Lower lobe of right lung (tissue), 2 donors: ENCODE data around the gene KASH5. TPM values are rescaled to one million over a fixed set of nuclear protein-coding genes. Genes with fewer than 3 reads are reported as not detected.
"Not testable (repeated sequence)": the region's sequence is repeated elsewhere in the genome, so short reads cannot be mapped to it uniquely, and the experiment has no call there.

Source experiments
- ATAC-seq, 2 donors: fragments of 200-7000 bp; cut with Tn5 transposase; one replicate each; pipeline ENCODE4 v1.9.1; 2020 to 2022; ENCODE audit warnings: mild to moderate bottlenecking in 2 of 2, moderate library complexity in 2 of 2
- DNase-seq: peaks from one replicate; pipeline ENCODE4 v3.0.0-alpha.2; 2020
- H3K27ac ChIP-seq: fragments of 200-600 bp; one replicate; pipeline ENCODE4 v1.8.0; 2022
- H3K27me3 ChIP-seq: fragments of 200-600 bp; one replicate; pipeline ENCODE4 v1.8.0; 2022; ENCODE audit warnings: low read depth
- H3K36me3 ChIP-seq: fragments of 200-600 bp; one replicate; pipeline ENCODE4 v1.8.0; 2022; ENCODE audit warnings: mild to moderate bottlenecking
- H3K4me1 ChIP-seq: fragments of 200-600 bp; one replicate; pipeline ENCODE4 v1.8.0; 2022
- H3K4me3 ChIP-seq: fragments of 200-600 bp; one replicate; pipeline ENCODE4 v1.8.0; 2022; ENCODE audit warnings: mild to moderate bottlenecking
- H3K9me3 ChIP-seq: fragments of 200-600 bp; one replicate; pipeline ENCODE4 v1.8.0; 2022
- intact Hi-C: fragments of 100-400 bp; cut with DNase I; formaldehyde crosslinking; loops from one replicate; pipeline ENCODE4 v1.11.0; 2022
- total RNA-seq: library from RNA; stranded (reverse); fragmentation: NEBNext Ultra II Directional; extraction: Animal tissue kit (Norgen Biotek cat#: 25700); gene quantifications from one replicate; pipeline ENCODE4 v1.2.1, GENCODE V29; 2021
- TF ChIP-seq, protein P1 (sequence below): fragments of 200-600 bp; IDR thresholded peaks from one replicate; pipeline ENCODE4 v1.8.0; 2022; ENCODE audit warnings: antibody characterized with exemption, mild to moderate bottlenecking
- donor health status: DM: no; HTN: yes; CAD: no; lungs with severe emphysema.

The KASH5 gene
- total RNA-seq, 1 donor from 2014 or later: 3.1 TPM

DNA sequence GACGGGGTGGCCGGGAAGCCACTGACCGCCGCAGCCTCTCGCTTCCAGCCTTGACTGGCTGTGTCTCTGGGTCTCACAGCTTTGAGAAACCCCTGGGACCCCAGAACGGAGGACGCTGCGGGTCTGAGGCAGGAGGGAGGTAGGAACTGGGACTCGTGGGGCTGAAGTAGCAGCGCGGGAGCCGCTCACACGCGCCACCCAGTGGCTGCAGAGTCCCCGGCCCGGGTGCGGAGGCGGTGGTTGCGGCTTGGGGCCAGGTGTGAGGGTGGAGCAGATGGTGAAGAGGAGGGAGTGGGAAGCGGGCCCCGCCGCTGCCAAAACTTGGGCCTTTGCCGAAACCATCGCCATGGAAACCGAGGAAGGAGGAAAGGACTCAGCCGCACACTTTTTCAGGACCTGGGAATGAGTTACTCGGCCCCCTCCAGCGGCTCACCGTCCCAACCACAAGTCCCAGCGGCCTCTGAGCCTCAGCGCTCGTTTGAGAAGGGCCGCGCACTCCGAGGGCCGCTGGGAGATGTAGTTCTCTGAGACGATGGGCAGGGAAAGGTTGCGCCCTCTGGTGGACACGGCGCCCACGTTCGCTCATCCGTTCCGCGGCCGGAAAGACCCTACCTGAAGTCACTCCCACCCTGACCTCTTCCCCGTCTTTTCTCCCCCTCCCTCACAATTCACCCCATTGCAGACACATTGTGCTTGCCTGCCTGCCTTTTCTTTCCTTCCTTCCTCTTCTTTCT lies 55.5 kb downstream of the KASH5 start:
- ATAC-seq: peak; percentile 95
- no peaks in the 10 kb centered on the region for H3K9me3 ChIP-seq
- H3K4me3 ChIP-seq: peak overlapping the region; percentile 86
- H3K4me1 ChIP-seq: peaks cover 7% of the 10 kb centered on the region
- intact Hi-C loops: loop anchor here (10.0 kb wide), 1 partner anchor 49 kb away; no protein-coding TSS in a partner anchor
- peak; percentile 97 for DNase-seq
- H3K27ac ChIP-seq: peak overlapping the region; percentile 72
- H3K36me3 ChIP-seq: peaks cover 18% of the 10 kb centered on the region
- TF ChIP-seq, protein P1, sequence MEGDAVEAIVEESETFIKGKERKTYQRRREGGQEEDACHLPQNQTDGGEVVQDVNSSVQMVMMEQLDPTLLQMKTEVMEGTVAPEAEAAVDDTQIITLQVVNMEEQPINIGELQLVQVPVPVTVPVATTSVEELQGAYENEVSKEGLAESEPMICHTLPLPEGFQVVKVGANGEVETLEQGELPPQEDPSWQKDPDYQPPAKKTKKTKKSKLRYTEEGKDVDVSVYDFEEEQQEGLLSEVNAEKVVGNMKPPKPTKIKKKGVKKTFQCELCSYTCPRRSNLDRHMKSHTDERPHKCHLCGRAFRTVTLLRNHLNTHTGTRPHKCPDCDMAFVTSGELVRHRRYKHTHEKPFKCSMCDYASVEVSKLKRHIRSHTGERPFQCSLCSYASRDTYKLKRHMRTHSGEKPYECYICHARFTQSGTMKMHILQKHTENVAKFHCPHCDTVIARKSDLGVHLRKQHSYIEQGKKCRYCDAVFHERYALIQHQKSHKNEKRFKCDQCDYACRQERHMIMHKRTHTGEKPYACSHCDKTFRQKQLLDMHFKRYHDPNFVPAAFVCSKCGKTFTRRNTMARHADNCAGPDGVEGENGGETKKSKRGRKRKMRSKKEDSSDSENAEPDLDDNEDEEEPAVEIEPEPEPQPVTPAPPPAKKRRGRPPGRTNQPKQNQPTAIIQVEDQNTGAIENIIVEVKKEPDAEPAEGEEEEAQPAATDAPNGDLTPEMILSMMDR: peak; percentile 89
- H3K27me3 ChIP-seq: peaks cover 35% of the 10 kb centered on the region

GRCh38 chr19:49444100-49444700 lies 56.2 kb downstream of the KASH5 start:
- not testable (repeated sequence) for DNase-seq, ATAC-seq, H3K4me1 ChIP-seq, H3K27ac ChIP-seq, H3K9me3 ChIP-seq
- peaks cover 25% of the 10 kb centered on the region for H3K36me3 ChIP-seq
- peaks cover 29% of the 10 kb centered on the region for H3K27me3 ChIP-seq
- H3K4me3 ChIP-seq: peak overlapping the region; percentile 86
- intact Hi-C loops: loop anchor here (10.0 kb wide), 1 partner anchor 49 kb away; no protein-coding TSS in a partner anchor

- Histone ChIP-seq H3K36me3 (peaks cover 29% of the 10 kb centered on the region), H3K9me3 (no peaks in the 10 kb centered on the region), H3K27ac (no peak overlapping the region), H3K4me1 (peaks cover 17% of the 10 kb centered on the region), H3K4me3 (no peak overlapping the region), H3K27me3 (peaks cover 11% of the 10 kb centered on the region)
- TF ChIP-seq, protein P1: no peak
- DNase-seq (no peak), ATAC-seq (no peak)
- intact Hi-C loops: loop anchor here (10.0 kb wide), 1 partner anchor 51 kb away; no protein-coding TSS in a partner anchor
Measured at GRCh38 chr19:49445997-49446396, 57.9 kb downstream of the KASH5 start.

GRCh38 chr19:49447485-49448431 lies 59.7 kb downstream of the KASH5 start:
- ATAC-seq: no peak
- peaks cover 20% of the 10 kb centered on the region for H3K4me1 ChIP-seq

GRCh38 chr19:49448432-49448786 lies 60.4 kb downstream of the KASH5 start:
- TF ChIP-seq, protein P1: no peak
- Histone ChIP-seq H3K27me3 (no peaks in the 10 kb centered on the region), H3K27ac (no peak overlapping the region), H3K36me3 (peaks cover 29% of the 10 kb centered on the region), H3K4me1 (peaks cover 21% of the 10 kb centered on the region), H3K9me3 (no peaks in the 10 kb centered on the region), H3K4me3 (no peak overlapping the region)
- no peak for DNase-seq
- ATAC-seq: no peak
- intact Hi-C loops: loop anchor here (10.0 kb wide), 1 partner anchor 54 kb away; no protein-coding TSS in a partner anchor

More at GRCh38 chr19:49447485-49448431, 59.7 kb downstream of the KASH5 start:
- peaks cover 29% of the 10 kb centered on the region for H3K36me3 ChIP-seq
- no peak overlapping the region for H3K27ac ChIP-seq
- DNase-seq: no peak
- H3K9me3 ChIP-seq: no peaks in the 10 kb centered on the region
- no peaks in the 10 kb centered on the region for H3K27me3 ChIP-seq
- intact Hi-C loops: loop anchor here (10.0 kb wide), 1 partner anchor 53 kb away; no protein-coding TSS in a partner anchor
- TF ChIP-seq, protein P1: no peak
- H3K4me3 ChIP-seq: no peak overlapping the region
